ENCODE measurements around the gene STARD5. TPM values are rescaled to one million over a fixed set of nuclear protein-coding genes. Genes with fewer than 3 reads are reported as not detected.

Gene STARD5
- total and polyA plus RNA-seq, 10 donors = 6.4 to 18.9 (median 10.9) TPM

DNA sequence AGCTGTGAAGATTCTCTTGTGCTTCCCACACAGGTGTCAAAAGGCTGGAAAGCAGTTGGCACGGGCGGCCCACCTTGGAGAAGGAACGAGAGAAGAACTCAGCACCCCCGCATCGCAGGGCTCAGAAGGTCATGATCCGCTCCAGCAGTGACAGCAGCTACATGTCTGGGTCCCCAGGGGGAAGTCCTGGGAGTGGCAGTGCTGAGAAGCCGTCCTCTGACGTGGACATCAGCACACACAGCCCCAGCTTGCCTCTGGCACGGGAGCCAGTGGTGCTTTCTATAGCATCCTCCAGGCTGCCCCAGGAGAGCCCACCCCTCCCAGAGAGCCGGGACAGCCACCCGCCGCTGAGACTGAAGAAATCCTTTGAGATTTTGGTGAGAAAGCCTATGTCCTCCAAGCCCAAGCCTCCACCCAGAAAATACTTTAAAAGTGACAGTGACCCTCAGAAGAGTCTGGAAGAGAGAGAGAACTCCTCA is 31.4 kb downstream of the STARD5 start:
- WGBS, 5 donors = 42 to 72% (median 60%) methylated on average over 12 of the region's 12 CpGs
- intact Hi-C loops (cut with DNase I; ENCODE audit: low total_unique reads) = no loop called here
- no peaks in the 10 kb centered on the region for H3K36me3 ChIP-seq
- no peaks in the 10 kb centered on the region for H3K27me3 ChIP-seq (replicated peaks in 1 of 7)
- peak; percentile 93 for DNase-seq
- TF ChIP-seq POLR2A (IDR thresholded peaks at IDR 0.05) (peak; percentile 45 to 84 (median 62)), CTCF (IDR thresholded peaks at IDR 0.05 in 8 of 11, conservative IDR thresholded peaks at IDR 0.05 in 3 of 11) (no peak), POLR2AphosphoS5 (IDR thresholded peaks at IDR 0.05) (peak; percentile 90 to 97 (median 96))
- H3K27ac ChIP-seq = peak overlapping the region; percentile 67 to 98 (median 92)
- peak overlapping the region; percentile 6 to 82 (median 35) for H3K4me3 ChIP-seq
- peaks cover 30 to 89% (median 68%) of the 10 kb centered on the region in 6 donors for H3K4me1 ChIP-seq
- H3K9me3 ChIP-seq = no peaks in the 10 kb centered on the region

DNA sequence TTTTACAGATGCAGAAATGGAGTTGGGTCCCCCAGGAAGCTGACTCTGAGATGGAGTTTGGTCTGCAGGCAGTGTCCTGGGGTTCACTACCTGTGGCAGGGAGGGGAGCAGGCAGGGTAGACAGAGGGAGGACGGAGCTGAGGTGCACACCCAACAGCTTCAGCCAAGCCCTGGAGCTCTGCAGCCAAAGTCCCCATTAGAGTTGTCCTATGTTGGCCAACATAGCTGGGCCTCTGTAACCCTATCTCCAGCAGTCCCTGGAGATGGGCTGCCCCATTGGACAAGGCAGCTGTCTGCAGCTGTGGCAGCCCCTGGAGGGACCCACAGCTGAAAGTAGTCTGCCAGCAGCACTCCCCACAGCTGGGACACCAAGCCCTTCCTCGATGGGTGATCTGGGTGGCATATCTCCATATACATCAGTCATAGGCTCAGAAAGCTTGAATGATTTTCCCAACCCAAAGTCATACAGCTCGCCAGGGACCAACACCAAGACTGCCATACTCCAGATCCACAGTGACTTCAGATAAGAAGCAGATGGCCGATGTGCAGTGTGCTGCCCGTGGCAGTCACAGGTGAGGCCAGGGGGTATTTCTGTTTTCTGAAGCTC is 31.9 kb downstream of the STARD5 start:
- WGBS, 5 donors = 46 to 82% (median 65%) methylated on average over 4 to 5 of the region's 5 CpGs
- H3K4me3 ChIP-seq = peak overlapping the region in 4 of 8 donors; percentile 34 to 82 (median 38)
- H3K27ac ChIP-seq = peak overlapping the region; percentile 67 to 98 (median 92)
- DNase-seq = peak; percentile 77
- no peaks in the 10 kb centered on the region for H3K36me3 ChIP-seq
- peaks cover 30 to 93% (median 68%) of the 10 kb centered on the region in 6 donors for H3K4me1 ChIP-seq
- H3K9me3 ChIP-seq = no peaks in the 10 kb centered on the region
- H3K27me3 ChIP-seq (replicated peaks in 1 of 7) = no peaks in the 10 kb centered on the region
- TF ChIP-seq CTCF (IDR thresholded peaks at IDR 0.05 in 8 of 11, conservative IDR thresholded peaks at IDR 0.05 in 3 of 11) (no peak), POLR2AphosphoS5 (IDR thresholded peaks at IDR 0.05) (no peak), POLR2A (IDR thresholded peaks at IDR 0.05) (no peak)
- intact Hi-C loops (cut with DNase I; ENCODE audit: low total_unique reads) = no loop called here

DNA sequence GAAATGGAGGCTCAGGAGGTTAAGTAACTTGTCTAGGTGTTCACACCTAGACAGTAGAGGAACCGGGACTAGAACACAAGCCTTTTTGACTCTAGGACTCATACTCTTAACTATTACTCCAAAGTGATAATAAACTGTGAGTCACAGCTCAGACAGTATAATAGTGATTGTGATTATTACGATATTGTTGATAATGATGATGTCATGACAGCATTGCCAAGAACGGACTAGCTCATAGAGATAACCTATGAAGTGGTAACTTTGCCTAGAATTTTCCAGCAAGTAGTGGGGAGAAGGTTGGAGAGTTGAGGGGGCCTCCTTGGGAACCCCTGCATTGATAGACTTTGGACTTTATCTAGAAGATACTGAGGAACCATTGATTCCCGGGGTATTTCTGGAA is 34.0 kb downstream of the STARD5 start:
- H3K9me3 ChIP-seq = no peaks in the 10 kb centered on the region
- TF ChIP-seq POLR2A (IDR thresholded peaks at IDR 0.05) = no peak
- TF ChIP-seq POLR2AphosphoS5 (IDR thresholded peaks at IDR 0.05) = no peak
- TF ChIP-seq CTCF (IDR thresholded peaks at IDR 0.05 in 8 of 11, conservative IDR thresholded peaks at IDR 0.05 in 3 of 11) = no peak
- H3K27ac ChIP-seq = peak overlapping the region in 2 of 8 donors; percentile 4 to 98
- DNase-seq = no peak
- WGBS, 5 donors = 94 to 96% (median 94%) methylated on average over 4 of the region's 4 CpGs
- no peaks in the 10 kb centered on the region for H3K36me3 ChIP-seq
- intact Hi-C loops (cut with DNase I; ENCODE audit: low total_unique reads) = no loop called here
- H3K4me3 ChIP-seq = no peak overlapping the region
- H3K27me3 ChIP-seq (replicated peaks in 1 of 7) = no peaks in the 10 kb centered on the region
- peaks cover 26 to 95% (median 68%) of the 10 kb centered on the region in 6 donors for H3K4me1 ChIP-seq

GRCh38 chr15:81288616-81289015 is 35.3 kb downstream of the STARD5 start:
- Histone ChIP-seq H3K4me1 (peaks cover 28 to 95% (median 67%) of the 10 kb centered on the region in 6 donors), H3K27me3 (replicated peaks in 1 of 7) (no peaks in the 10 kb centered on the region), H3K9me3 (no peaks in the 10 kb centered on the region), H3K27ac (peak overlapping the region in 6 of 8 donors; percentile 30 to 88 (median 64)), H3K4me3 (no peak overlapping the region), H3K36me3 (no peaks in the 10 kb centered on the region)
- WGBS, 5 donors = 57 to 72% (median 59%) methylated on average over 8 of the region's 8 CpGs
- intact Hi-C loops (cut with DNase I; ENCODE audit: low total_unique reads) = no loop called here
- no peak for DNase-seq
- TF ChIP-seq CTCF (IDR thresholded peaks at IDR 0.05 in 8 of 11, conservative IDR thresholded peaks at IDR 0.05 in 3 of 11) = no peak
- no peak for TF ChIP-seq POLR2AphosphoS5 (IDR thresholded peaks at IDR 0.05)
- TF ChIP-seq POLR2A (IDR thresholded peaks at IDR 0.05) = no peak
